Measurements from ENCODE around the gene FBXO24.

The FBXO24 gene

GRCh38 chr7:100590077-100590737, 4.1 kb downstream of the FBXO24 start:
- DNase-seq (ENCODE audit: low read depth) = no peak

DNA sequence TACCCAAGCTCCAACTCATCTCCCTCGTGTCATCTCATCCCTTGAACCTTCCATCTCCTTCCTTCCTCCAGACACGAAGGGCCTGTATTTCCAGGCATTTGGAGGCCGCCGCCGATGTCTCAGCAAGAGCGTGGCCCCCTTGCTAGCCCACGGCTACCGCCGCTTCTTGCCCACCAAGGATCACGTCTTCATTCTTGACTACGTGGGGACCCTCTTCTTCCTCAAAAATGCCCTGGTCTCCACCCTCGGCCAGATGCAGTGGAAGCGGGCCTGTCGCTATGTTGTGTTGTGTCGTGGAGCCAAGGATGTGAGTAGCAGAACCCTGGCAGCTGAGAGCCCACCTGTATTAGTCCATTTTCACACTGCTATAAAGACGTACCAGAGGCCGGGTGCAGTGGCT, 5.5 kb downstream of the FBXO24 start:
- no peak for DNase-seq (ENCODE audit: low read depth)

- DNase-seq (ENCODE audit: low read depth) = no peak
Observed at GRCh38 chr7:100595188-100595587, 9.1 kb downstream of the FBXO24 start.

- DNase-seq (ENCODE audit: low read depth) = no peak
Observed at GRCh38 chr7:100598425-100598824, 12.3 kb downstream of the FBXO24 start.

GRCh38 chr7:100599911-100600729, 14.0 kb downstream of the FBXO24 start:
- DNase-seq (ENCODE audit: low read depth) = no peak

DNA sequence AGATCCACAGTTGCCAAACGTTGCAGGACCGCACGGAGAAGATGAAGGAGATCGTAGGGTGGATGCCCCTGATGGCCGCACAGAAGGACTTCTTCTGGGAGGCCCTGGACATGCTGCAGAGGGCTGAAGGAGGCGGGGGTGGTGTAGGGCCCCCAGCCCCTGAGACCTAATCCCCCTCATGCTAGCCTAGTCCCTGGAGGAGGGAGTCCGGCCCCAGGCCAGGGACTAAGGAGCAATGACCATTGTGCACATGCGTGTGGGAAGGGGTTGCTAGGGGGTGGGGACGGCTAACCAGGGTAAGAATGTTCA, 14.6 kb downstream of the FBXO24 start:
- DNase-seq (ENCODE audit: low read depth) = no peak

DNA sequence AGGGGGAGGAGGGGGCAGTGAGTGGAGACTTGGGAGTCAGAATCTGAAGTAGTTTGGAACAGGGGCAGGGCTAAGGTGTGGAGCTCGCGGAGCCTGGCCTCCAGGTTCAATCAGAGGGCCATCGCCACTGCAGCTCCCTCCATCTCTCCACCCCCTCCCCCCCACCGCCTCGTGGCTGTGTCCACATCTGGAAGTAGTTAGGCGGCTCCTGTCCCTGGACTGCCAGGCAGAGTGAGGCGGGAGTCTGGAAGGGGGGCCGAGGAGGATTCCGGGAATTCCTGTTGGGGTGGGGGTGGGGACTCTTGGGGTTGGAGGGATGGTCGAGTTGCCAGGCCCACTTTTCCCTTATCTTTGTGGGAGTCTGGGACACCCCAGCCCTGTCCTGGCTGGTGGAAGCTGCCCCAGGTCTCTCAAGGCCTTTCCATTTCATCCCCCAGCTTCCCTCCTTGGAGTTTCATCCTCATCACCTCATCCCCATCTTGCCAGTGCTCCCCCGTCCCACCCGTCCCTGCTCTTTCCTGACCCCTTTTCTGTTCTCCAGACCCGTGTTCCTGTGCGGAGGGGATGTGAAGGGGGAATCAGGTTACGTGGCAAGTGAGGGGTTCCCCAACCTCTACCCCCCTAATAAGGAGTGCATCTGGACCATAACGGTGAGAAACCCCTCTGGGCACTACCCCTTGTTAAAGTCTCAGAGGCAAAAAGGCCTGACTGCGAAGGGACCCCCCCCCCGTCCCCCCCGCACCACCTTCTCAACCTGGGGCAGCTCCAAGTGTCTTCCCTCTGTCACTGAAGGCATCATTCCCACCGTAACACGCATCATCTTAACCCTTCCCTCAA, 17.0 kb downstream of the FBXO24 start:
- DNase-seq (ENCODE audit: low read depth) = no peak

- no peak for DNase-seq (ENCODE audit: low read depth)
Observed at GRCh38 chr7:100603726-100604027, 17.5 kb downstream of the FBXO24 start.

DNA sequence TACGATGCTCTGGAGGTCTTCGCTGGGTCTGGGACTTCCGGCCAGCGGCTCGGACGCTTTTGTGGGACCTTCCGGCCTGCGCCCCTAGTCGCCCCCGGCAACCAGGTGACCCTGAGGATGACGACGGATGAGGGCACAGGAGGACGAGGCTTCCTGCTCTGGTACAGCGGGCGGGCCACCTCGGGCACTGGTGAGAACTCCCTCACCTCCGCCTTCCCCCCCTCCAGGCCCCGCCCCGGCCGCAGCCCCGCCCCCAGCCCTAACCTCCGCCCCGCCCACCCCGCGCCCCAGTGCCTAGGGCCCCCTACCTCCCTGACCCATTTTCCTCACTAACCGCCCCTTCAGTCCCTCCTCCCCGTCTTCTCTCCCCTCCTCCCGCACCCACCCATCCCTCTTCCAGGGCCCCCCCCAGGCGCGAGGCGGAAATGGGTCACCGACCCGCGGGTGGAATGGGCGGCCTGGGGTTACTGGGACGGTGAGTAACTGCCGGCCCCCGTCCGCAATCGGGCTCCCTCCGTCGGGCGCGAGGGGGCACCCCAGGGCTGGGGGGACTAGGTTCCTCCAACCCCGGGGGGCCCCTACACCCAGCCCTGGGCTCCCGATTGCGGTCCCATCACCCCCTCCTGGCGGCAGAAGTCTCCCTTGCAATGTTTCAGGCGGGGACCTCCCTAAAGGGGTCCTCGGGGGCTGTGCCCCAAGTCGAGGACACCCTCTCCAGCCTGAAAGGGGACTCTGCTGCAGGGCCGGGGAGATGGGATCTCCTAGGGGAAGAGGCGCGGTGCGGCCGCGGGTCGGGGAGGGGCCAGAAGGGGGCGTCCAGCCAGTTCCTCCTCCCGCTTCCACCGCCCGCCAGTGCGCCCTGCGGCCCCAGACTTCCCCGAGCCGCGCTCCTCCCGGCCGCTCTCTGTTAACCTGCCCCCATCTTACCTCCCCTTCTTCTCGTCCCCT, 18.2 kb downstream of the FBXO24 start:
- peak; percentile 50 for DNase-seq (ENCODE audit: low read depth)

GRCh38 chr7:100604976-100605911, 19.1 kb downstream of the FBXO24 start:
- DNase-seq (ENCODE audit: low read depth) = no peak

GRCh38 chr7:100606313-100606712, 20.2 kb downstream of the FBXO24 start:
- no peak for DNase-seq (ENCODE audit: low read depth)

DNA sequence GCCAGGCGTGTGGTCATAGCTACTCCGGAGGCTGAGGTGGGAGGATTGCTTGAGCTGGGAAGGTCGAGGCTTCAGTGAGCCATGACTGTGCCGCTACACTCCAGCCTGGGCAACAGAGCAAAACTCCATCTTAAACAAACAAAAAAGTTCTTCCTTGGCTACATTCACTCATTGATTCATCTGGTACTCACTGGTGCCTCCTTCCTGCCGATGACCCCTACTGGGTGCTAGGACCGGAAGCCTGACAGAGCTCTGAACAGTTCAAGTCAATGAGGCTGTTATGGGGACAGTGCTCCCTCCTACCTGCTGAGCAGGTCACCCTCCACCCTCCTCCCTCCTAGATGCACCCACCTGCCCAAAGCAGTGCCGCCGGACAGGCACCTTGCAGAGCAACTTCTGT, 21.0 kb downstream of the FBXO24 start:
- no peak for DNase-seq (ENCODE audit: low read depth)

DNA sequence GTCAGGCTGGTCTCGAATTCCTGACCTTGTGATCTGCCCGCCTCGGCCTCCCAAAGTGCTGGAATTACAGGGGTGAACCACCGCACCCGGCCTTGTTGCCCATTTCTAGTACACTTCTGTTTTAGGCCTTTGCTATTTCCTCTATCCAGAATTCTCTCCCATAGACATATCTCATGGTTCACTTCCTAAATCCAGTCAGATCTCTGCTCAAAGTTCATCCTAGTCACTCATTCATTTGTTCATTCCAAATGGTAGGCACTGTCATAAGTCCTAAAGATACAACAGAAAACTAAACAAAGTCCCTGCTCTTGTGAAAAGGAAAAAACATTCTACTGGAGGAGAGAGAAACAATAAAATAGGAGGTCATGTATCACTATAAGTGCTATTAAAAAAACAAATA, 23.8 kb downstream of the FBXO24 start:
- DNase-seq (ENCODE audit: low read depth) = no peak

DNA sequence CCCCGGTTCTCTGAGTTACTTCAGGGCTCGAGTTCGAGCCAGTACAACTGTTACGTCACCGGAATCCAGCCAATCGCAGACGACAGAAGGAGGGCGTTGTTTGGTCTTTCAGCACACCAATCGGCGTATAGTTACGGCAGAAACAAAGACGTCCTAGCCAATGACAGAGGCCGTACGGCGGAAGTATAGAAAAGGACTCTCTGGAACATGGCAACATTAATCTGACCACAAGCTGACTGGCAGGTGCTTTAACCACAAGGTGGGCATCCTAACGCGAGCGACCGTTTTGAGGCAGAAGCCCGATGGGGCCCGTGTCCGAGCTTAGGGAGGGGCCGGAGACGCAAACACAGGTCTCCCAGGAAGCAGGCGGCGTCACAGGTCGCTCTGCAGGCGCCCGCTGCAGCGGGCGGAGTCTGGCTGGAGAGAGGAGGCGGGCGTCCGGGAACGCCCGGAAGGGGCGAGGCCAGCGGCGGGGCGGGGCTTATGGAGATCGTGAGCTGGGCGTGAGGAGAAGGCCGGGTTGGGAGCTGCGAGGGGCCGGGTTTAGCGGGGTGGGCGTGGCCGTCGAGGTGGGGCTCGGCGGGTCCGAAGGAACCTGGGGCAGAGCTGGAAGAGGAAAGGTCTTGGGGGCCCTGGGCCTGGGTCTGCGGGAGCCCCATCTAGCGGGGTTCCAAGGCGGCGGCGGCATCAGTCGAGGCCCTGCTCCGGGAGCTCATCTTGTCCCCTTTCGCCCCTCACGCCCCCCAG, 26.0 kb downstream of the FBXO24 start, which contains the start of gene MOSPD3:
Gene MOSPD3, plus strand, starts transcription at position 558 of the 747 bp plus-strand sequence. CDS start 252 bp downstream, outside the sequence.
- peak; percentile 97 for DNase-seq (ENCODE audit: low read depth)

- DNase-seq (ENCODE audit: low read depth) = no peak
Observed at GRCh38 chr7:100612730-100613390, 26.7 kb downstream of the FBXO24 start.

- no peak for DNase-seq (ENCODE audit: low read depth)
Observed at GRCh38 chr7:100613412-100614175, 27.5 kb downstream of the FBXO24 start.

GRCh38 chr7:100614308-100614861, 28.3 kb downstream of the FBXO24 start:
- DNase-seq (ENCODE audit: low read depth) = no peak

DNA sequence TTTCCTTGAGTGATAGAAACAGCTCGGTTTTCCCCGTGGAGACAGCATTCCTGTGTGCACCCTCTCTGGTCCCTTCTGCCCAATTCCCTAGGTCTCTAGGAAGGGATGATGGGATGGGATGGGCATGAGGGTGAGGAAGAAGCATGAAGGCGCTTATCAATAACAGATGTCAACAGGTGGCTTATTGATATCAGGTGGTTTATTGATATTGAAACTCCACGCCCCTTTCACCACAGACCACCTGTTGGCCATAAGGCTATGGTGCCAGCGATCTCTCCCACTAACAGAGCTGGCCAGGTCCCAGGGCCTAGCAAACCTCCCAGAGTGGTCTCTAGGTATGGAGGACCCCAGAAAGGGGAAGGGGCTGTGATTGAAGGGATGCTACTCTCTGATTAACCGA, 34.1 kb downstream of the FBXO24 start:
- DNase-seq (ENCODE audit: low read depth) = no peak
